A172 (cell line): ENCODE measurements around the gene PIK3AP1. TPM values are rescaled to one million over a fixed set of nuclear protein-coding genes. Genes with fewer than 3 reads are reported as not detected.

Source experiments
- DNase-seq: peaks from one replicate; pipeline ENCODE4 v3.0.0-alpha.2; 2015; ENCODE audit warnings: low spot score
- total RNA-seq: library from RNA; depleted of rRNA; stranded (reverse); fragments of >200 nt; shearing (Covaris generic); gene quantifications from 2 replicates; pipeline ENCODE4 v1.2.3, GENCODE V29; 2014

The PIK3AP1 gene
- total RNA-seq, 1 experiment from 2014 or later = 17.2 TPM

DNA sequence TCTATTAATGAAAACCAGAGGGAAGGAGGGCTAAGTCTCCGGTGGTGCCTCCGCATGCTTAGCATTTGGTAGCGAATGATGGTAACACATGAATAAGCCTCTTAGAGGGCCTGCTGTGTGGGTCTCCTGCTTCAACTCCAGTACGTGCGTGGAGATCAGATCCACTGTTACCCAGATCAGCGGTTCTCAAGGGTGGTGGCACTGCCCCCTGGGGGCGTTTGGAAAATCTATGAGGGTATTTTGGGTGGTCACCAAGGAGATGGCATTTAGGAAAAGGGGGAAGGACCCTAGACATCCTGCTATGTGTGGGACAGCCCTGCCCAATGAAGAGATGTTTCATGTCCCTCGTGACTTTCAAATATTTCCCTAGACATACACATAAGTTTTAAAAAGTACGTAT lies 76.4 kb downstream of the PIK3AP1 start:
- no peak for DNase-seq

DNA sequence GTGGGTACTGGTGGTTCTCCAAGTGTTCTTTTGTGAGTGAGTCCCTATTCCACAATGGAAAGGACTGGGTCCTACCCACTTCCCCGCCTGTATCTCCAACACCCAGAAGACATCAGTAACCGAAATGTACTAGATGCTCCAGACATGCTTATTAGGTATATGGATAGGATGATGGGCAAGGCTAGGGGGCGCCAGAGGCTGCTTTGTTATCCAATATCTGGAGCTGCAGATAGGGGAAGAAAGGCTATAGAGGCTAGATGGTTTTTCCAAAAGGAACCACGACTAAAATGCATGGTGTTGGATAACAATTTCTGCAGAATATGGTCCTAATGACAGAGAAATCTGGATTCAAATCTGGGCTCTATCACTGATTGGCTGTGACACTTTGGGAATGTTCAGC lies 77.3 kb downstream of the PIK3AP1 start:
- DNase-seq = peak; percentile 70

DNA sequence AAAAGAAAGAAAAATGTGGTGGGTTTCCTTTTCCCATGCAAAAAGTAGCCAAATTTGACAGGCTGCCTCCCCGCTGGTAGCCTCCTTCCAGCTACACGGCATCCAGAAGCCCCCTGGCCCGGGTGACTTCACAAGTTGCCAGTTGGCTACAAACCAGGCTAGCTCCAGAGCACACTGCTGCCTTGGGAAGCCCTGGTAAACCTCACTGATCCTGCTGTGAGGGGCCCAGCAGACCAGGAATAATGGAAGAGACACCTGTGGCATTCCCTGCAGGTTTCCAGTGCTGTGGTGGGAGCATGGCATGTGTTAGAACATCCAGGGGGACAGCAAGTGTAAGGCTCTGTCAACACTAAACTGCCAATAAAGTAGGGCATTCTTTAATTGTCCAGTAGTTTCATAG lies 77.8 kb downstream of the PIK3AP1 start:
- DNase-seq = no peak

DNA sequence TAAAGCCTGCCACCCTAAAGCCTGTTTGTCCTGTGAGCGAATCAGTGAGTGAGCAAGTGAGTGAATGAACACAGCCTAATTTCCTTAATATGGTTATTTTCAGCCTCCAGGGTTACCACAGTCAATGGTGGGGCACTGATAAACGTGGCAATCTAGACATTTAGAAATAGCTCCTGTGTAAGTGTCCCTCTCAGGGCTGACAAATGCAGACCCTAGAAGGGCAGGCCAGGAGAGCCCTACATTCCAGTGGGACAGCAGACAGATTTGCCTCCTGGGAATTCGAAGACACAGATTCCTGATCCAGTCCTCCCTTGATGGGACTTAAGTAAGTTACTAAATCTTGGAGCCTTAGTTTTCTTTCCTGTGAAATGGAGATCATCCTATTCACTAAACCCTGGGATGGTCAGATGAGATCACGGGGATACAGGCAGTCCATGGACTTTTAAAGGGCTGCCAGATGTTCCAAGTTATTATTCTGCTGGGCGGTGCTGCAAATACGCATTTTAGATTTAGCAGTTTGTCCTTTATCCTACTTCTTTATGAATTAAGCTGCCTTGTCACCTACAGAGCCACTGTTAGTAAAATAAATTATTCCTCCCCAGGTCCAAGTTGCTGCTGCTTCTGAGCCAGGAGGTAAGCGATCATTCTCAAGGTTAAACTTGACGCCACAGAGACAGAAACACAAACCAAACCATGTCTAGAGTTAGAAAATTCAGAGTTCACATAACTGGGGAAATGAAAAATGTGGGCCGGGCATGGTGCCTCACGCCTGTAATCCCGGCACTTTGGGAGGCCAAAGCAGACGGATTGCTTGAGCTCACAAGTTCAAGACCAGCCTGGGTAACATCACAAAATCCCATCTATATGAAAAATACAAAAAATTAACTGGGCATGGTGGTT lies 78.7 kb downstream of the PIK3AP1 start:
- no peak for DNase-seq

- DNase-seq = no peak
Observed at GRCh38 chr10:96639899-96640298, 80.4 kb downstream of the PIK3AP1 start.

GRCh38 chr10:96638696-96639095 lies 81.6 kb downstream of the PIK3AP1 start:
- no peak for DNase-seq

DNA sequence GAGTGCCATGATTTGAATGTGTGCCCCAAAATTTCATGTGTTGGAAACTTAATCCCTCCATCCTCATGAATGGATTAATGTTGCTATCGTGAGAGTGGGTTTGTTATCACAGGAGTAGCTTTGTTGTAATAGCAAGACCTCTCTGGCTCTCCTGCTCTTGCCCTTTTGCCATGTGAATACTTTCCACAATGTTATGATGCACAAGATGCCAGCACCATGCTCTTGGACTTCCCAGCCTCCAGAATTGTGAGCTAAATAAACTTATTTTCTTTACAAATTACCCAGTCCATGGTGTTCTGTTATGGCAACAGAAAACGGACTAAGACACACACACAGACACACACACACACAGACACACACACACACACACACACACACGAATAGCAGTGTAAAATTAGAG lies 82.2 kb downstream of the PIK3AP1 start:
- DNase-seq = no peak

DNA sequence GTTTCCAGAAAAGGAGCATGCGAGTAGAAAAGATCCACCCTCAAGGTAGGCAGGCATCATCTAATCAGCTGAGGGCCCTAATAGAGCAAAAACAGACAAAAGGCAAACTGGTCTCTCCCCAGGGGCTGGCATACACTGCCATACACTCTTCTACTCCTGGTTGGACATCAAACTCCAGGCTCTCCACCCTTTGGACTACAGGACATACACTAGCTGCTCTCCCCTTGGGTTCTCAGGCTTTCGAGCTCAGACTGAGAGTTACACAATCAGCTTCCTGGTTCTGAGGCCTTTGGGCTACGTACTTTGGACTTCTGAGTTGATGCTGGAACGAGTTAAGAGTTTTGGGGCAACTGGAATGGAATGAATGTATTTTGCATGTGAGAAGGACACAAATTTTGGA lies 82.6 kb downstream of the PIK3AP1 start:
- DNase-seq = no peak

DNA sequence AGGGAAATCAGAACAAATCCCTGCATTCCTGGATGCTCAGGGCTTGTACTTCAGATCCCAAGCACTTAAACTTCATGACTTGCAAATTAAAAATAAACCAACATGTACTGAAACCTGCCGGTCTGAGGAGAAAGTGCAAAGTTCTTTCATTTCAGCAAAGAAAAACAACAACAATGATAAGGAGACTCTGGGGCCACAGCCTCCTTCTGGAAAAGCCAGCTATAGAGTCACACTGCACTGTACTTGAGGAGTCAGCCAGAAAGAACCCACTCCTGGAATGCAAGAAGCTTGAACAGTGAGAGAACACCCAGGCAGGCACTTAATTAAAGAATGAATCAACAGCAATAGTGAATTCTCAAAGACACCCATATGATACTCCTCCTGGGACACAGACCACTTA lies 83.8 kb downstream of the PIK3AP1 start:
- no peak for DNase-seq

DNA sequence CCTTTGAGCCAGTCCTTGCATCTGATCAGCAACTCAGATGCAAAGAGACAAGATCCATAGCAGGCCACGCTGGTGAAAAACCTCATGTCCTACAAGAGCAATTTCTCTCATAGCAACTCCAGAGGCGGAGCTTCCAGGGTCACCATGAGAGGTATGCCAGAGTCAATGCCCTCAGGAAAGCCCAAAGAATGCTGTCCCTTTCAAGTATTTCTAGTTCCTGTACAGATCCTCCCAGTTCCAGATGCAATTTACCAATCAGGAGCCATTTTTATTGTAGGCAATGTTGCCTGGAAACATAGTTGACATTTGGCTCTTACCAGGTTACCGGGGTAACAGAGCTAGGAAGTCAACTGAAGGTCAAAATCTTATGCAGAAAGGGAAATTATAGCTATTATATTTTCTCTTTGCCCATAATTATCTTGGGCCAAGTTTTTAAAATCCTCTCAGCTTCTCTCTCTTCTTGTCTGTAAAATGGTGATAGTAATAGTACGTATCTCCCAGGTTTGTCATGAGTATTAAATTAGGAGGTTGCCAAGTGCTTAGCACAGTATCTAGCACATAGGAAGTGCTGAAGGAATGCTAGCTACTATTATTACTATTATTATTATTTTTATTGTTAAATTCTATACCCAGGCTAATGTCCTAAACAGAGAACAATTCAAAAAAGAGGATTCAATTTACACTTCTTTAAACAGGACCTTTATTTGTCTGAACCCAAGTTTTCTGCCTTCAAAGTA lies 87.2 kb downstream of the PIK3AP1 start:
- DNase-seq = no peak

DNA sequence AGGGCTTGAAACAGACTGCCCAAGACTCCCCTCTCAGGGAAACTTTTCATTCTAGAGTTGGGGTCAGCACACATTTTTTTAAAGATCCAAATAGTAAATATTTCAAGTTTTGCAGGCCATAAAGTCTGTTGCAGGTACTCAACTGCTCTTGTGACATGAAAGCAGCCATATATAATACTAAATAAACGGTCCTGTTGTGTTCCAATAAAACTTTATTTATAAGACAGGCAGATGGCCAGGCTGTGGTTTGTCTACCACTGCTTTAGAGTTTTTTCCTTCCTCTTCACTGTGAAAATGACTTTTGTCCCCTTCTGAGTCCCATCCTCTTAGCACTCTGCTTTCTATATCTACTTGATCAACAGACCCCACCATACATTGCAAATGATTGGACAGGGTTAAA lies 93.0 kb downstream of the PIK3AP1 start:
- DNase-seq = no peak

DNA sequence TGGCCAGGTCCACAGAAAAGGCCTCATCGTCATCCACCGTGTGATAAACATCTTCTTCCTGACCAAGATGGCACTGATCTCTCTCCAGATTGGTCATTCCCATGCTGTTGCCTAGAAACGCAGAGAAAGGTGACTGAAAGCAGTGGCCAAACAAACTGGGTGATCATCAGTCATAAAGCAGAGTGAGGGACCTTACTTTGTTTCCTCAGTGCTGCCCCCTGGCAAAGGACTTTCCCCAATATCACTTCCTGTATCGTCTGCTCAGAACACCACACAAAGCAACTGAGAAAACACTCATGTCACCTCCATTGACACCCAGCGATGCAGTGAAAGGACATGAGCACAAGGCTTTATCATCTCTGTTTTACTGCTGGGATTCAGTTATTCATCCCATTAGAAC lies 93.5 kb downstream of the PIK3AP1 start:
- no peak for DNase-seq

DNA sequence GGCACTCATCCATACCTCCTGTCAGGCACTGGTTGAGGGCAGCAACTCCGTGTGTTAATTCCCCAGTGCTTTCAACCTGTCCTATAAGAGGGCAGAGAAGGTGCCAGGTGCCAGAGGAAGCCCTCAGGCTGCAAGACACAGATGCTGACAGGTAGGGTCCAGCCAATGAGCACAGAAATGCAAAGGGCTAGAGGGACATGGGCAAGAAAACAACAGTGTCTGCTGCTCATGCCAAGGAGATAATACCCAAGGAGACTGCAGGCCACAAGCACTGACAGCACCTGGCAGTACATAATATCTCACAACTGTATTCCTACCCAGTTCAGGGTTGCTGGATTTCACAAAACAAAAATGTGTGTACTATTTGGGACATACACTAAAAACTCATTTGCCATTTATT lies 95.1 kb downstream of the PIK3AP1 start:
- DNase-seq = no peak

DNA sequence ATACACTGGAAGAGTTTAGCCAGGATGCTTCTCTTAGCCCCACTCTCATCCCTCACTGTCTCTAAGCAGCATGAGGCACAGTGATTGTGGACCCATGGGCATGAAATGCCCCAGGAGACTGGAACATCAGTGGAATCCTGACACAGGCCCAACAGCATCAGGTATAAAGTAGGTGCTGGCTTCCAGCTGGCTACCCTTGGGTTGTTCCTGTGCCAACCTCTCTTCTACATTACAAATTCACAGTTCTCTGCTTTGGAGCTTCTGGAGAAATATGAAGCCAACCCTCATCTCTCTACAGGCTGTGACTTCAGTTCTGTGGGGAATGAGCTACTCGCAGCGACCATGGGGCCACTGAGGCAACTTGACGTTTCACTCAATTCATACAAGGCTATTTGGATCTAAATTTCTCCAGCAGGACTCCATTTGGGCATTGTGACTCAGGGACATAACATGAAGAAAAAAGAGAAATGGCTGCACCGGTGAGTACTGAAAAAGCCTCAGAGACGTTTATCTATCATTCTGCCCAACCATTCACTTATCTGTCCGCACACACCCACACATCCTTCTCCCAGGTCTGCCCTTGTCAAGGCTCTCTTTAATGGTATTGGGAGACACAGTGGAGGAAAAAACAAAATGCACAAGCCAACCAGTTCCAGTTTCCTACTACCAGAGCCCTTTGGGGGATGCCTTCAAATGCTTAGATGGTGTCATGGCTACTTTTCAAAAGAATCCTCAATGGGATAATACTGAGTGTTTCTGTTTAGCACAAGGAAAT lies 98.1 kb downstream of the PIK3AP1 start:
- no peak for DNase-seq

DNA sequence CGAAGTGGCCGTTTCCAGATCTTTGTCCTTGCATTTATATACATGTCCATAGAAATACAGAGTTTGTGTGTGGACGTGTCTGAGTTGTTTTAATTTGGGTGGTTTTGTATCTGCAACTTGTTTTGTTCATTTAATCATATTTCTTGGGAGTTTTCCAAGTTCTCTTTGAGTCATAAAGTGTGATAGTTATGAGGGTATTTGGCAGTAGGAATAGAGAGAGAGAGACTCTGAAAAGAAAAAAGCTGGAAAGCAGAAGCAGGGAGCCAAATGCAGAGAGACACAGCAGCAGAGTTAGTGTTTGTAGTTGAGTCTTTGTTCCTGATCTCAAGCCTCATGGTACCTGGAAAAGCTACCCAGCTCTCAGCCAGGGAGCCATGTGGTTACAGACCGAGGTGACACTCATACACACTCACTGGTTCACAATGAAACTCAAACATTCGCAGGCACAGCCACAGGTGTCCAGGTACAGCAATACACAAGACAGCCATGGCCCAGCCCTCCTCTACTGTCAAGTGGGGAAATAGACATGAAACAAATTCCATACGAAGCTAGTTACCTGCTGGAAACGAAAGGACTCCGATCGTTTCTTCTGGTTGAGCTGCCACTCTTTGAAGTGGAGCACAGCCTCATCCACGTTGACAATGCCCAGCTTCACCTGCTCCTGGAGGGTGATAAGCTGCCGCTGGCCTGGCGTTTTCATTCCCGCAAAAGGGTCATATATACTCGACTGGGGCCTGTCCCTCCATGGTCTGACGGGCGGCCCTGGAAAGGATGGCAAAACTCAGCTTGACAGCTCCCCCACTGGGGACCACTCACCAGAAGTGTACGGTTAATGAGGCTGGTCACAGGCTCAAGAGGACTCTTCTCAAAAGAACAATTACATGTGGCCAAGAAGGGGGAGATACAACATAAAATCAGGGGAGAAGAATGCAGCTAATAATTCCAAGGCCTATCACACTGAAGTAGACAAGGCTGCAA lies 100.2 kb downstream of the PIK3AP1 start:
- no peak for DNase-seq

- no peak for DNase-seq
Observed at GRCh38 chr10:96619120-96619519, 101.2 kb downstream of the PIK3AP1 start.

DNA sequence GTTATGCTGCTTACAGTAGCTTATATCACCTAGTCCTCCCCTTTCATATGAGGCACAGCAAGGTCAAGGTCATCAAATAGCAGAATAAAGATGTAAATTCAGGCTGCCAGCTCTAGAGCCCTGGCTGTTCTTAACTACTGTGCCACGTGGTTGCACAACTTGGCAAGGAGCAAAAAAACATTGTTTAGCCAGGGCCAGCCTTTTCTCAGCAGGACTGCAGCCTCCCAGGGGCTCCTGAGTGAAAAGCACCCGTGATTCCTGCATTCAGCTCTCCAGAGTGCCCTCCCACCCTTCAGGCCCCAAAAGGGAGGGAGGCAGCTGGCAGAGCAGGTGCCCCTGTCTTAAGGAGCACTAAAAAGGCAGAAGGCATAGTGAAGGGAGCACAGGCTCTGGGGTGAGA lies 101.7 kb downstream of the PIK3AP1 start:
- peak; percentile 16 for DNase-seq

DNA sequence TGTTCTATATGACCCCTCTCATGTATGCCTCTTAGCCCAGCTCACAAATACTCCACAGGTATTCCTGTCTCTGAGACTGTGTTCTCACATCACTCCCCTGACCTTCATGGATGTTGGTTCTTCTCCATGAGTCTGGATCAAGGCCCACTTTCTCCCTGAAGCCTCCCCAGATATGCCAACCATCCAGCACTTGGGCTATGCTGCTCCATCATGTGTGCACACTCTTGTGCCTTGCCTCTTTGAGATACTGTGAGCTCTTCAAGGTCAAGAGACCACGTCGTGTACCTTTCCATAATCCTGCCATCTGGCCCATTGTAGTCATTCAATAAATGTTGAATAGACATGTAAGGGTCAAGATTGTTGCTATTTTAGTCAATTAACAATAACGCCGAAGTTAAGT lies 103.4 kb downstream of the PIK3AP1 start:
- no peak for DNase-seq

DNA sequence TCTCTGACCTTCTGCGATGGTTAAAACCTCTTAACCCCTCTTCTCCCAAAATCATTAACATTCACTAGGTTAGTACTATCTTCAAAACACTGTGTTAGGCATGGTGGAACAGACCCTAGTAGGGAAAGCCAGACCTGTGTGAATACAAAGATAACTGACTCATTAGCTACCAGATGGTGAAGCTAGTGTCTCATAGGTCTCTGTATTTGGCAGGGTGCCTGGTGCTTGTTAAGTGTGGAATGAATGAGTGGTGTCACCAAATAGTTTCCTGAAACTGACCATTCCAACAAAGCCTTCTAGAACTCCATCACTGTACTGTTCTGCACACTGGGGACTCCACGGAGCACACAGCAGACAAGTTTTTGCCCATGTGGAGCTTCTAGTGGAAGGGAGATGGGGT lies 105.8 kb downstream of the PIK3AP1 start:
- peak; percentile 96 for DNase-seq

- peak; percentile 11 for DNase-seq
Observed at GRCh38 chr10:96613576-96613975, 106.7 kb downstream of the PIK3AP1 start.
